NCI-H526 (cell line): ENCODE results near the gene HPCAL4.
A peak's percentile ranks its signal among the peaks of the same experiment; 100 is the strongest.

ENCODE experiments used
- DNase-seq, 2 experiments: peaks; one replicate each; lab custom pipeline; 2025; lab: John Stamatoyannopoulos, UW

Gene HPCAL4

DNA sequence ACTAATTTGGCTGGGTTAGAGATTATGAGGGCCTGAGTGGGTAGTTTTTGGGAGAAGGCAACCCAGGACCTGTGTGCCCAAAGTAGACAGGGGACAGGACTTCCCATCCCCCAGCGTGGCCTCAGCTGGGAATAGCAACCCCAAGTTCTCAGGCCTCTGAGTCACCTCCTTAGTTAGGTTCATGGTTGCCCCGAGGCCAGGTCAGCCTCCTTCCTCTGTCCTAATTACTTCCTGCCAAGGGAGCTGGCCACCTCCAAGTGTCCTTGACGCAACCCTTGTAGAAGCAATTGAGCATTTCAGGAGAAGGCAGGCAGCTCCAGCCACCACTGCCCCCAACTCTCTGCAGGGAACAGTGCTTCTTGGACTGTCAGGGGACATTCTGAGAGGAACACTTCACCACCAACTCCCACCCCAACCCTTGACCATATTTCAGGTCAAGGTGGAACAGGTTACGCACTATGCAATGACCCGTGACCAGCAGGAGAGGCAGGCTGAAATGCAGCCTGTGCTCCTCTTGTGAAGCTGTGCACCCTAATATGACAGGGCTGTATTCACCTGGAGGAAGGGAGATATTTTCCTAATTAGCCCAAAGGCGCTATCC is 14.2 kb downstream of the HPCAL4 start:
- no peak for DNase-seq

- DNase-seq: no peak
These were observed 16.0 kb downstream of the HPCAL4 start for GRCh38 chr1:39675220-39675619.

DNA sequence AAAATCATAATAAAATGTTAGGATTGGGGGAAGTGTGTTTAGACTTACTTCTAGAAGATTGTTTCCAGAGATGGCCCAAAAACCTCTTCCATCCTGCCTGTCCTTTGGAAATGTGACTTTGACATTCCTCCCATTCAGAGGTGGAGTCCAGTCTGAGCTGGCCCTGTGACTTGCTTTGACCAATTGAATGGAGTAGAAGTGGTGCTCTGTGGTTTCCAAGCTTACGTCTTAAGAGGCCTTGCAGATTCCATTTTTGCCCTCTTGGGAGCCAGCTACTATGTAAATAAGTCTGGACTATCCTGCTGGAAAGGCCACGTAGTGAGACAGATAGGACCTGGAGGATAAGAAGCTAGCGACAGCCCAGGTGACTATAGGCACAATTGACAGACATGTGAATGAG is 18.0 kb downstream of the HPCAL4 start:
- DNase-seq: no peak

- DNase-seq: peak in 1 of 2 experiments; percentile 63
These were observed 18.7 kb downstream of the HPCAL4 start for GRCh38 chr1:39672551-39672947.

GRCh38 chr1:39671793-39672550 is 19.3 kb downstream of the HPCAL4 start, which contains the start of gene NT5C1A:
Gene NT5C1A (minus strand): TSS chr1:39672107. CDS start chr1:39672038, 69 bp downstream.
- DNase-seq: peak in 1 of 2 experiments; percentile 61

DNA sequence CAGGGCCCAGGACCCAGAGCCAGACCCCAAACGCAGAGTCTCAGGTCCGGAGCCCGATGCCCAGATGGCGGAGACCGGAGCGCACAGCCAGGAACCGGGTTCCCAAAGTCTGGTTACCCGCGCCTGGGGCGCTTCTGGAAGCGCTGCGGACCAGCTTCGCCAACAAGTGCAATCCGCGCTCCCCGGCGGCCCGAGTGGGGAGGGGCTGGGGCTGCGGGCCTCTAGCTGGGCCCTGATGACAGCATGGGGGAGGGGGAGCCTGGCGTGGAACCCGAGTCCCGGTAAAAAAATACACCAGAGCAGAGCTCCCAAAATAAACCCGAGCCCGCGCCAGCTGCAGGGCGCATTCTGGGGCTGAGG is 19.8 kb downstream of the HPCAL4 start:
- peak in 1 of 2 experiments; percentile 41 for DNase-seq

DNA sequence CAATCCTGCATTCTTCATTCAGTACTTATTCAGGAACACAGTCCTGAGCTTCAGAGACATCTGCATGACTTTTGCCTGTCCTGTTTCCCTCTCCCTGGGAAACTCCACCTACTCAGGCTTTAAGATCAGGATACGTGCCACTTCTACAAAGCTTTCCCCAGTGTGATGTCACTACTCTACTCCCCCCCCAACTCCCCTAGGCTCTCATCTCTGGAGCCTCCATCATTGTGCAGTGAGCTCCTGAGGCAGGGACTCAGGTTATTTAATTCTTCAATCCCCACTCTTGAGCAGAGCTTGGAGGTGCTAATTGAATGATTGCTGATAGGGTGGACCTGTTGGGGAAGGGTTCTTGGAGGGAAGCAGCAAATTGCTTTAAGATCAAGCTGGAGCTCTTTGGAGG is 20.5 kb downstream of the HPCAL4 start:
- no peak for DNase-seq

GRCh38 chr1:39668894-39669293 is 22.3 kb downstream of the HPCAL4 start:
- no peak for DNase-seq

DNA sequence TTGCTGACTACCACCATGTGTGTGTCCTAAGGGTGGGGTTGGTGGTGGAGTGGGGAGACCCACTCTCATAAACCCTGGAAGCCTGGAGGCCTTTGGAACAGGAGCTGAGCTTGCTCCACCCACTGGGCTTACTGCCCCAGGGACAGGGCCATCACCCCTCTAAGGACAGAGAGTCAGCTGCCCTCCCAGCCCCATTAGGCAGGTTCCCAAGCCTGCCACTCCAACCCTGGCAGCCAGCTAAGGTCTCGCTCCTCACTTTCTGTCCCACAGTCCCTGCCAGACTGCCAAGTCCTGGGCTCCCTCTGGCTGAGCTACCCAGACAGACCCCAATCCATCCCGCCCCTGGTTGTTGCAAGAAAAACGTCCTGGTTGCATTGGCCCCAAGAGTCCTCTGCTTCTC is 23.1 kb downstream of the HPCAL4 start:
- no peak for DNase-seq

GRCh38 chr1:39666772-39667171 is 24.5 kb downstream of the HPCAL4 start:
- no peak for DNase-seq

GRCh38 chr1:39663559-39663958 is 27.7 kb downstream of the HPCAL4 start:
- DNase-seq: no peak

DNA sequence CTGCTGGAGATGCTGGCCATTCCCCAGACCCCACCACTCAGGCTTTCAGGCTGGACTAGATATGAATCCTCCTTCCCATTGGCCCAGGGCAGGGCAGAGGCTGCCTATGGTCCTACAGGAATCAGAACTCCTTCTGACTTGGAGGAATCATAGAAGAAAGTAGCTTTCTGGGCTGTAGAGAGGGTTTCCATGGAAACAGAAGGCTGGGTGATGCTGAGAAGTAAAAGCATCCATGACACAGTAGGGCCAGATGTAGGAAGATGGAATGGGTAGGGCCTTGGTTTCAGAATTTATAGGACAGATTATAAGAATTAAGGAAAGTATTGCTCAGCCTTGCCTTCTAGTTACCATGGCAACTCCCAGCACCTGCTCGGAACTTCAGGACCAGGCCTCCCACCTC is 28.4 kb downstream of the HPCAL4 start:
- DNase-seq: no peak

DNA sequence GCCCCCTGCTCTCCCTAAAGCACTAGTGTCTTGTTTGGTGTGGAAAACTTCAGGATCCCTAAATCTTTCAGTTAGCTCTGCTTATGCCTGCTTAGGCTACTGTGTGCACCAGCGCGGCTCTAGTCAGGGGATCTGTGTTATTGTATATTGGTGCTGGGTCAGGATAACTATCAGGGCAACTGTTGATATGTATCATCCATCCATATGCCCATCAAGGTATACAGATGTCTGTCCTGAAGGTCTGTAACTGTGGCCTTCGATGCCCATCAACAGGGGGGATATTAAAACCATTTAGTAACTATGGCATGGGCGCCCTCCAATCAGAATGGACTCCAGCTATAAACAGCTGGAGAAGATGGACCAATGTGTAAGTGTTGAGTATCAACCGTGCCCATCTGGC is 31.7 kb downstream of the HPCAL4 start:
- no peak for DNase-seq

- DNase-seq: no peak
These were observed 32.1 kb downstream of the HPCAL4 start for GRCh38 chr1:39659110-39659509.

- DNase-seq: peak; percentile 47 to 88
These were observed 33.2 kb downstream of the HPCAL4 start for GRCh38 chr1:39657923-39658485.

DNA sequence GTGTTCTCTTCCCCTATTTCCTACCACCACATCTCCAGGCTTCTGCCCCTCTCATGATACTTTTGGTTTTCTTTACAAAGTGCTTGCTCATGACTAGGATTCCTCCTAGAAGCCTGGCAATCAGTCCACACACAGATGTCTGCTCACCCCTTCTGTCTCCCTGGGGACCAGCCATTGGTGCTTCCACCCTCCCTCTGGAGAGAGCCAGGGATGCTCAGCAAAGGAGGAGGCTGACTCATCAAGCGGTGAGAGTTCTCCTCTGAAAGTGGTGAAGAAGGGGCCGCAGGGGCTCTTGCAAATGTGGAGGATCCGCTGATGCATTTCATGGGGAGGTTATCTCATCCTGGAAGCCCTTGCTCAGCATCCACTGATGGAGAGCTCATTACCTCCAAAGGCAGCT is 33.8 kb downstream of the HPCAL4 start:
- DNase-seq: no peak

DNA sequence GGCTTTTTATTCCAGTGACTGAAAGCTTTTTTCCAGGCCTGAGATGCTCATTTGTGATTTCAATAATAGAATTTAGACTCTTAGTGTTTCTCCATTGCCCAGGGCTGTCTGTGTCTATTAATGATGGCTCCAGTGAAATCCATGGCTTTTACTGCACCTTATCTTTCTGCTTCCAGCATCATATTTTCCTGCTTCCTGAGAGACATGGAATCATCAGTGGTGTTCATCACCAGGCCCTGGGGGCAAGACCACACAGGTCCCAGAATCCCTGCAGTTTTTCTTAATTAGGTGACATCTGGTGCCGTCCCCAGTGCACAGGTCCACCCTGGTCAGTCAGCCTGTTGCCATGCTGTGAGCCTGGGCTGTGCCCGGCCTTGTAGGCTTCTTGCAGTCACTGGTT is 34.8 kb downstream of the HPCAL4 start:
- no peak for DNase-seq

DNA sequence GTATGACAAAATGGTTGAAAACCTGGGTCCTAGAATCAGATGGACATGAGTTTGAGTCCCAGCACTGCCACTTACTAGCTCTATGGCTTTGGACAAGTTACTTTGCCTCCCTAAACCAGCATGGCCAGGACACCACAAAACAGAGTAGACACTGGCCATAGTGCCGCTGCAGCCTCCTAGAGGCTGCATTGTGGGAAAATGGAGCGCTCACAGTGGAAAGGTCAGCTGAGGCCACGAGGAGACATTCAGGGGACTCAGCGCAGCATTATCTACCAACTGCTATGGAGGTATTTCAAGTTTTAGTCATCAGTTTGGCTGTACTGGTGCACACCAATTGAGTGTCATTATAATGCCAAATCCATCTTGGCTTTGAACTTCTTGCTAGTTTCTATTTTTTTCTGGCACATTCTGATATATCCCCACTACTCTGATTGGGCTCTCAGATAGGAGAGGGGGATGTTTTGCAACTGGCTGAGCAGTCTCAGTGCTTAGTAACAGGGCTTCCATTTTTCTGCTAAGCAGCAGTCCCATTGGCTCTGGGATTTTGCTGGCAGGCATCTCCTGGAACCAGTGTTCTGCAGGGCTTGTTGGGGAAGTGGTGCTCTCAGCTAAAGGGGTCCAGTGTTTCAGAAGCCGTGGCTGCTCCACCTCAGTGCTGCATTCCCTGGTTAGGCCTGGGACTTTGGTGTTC is 35.5 kb downstream of the HPCAL4 start:
- no peak for DNase-seq

DNA sequence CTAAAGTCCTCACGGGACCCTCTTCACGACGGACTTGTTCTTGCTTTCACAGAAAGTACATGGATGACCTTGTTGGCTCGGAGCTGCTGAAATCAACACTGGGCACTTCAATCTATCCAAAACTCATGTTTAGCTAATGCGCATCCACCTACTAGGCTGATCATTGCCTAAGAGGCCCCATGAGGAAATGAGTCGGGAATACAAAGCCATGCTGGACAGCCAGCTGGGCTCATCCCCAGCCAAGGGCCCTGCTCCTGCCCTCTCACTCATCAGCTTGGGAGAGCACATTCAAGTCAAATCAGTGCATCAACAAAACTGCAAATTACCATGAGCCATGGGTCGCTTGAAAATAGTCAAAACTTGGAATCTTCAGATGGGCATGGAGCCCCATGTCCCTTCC is 36.9 kb downstream of the HPCAL4 start:
- DNase-seq: no peak

DNA sequence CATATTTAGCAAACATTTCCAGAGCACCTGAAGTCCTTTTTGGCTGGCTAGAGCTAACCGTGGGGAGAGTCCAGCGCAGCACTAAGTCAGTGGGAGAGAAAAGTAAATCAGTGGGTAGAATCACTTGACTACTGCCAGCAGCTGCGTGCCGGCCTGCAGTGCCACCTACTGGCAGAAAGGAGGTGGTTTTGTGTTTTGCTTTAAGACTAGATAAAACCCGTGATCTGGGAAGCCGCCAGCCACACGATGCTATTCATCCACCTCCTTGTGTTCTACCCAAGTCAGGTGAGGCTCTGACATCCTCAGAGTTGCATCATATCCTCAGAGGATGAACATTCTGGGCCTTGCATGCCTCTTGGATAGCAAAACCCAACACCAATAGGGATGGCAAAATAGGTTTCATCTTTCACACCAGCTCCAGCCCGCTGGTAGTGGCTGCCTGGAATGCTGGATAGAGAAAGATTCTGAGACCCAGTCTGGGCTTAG is 37.6 kb downstream of the HPCAL4 start:
- peak; percentile 78 to 92 for DNase-seq

GRCh38 chr1:39652554-39652953 is 38.7 kb downstream of the HPCAL4 start:
- DNase-seq: no peak

- no peak for DNase-seq
These were observed 39.1 kb downstream of the HPCAL4 start for GRCh38 chr1:39652105-39652504.

- no peak for DNase-seq
These were observed 40.8 kb downstream of the HPCAL4 start for GRCh38 chr1:39650431-39650830.
